Hepatocyte (in vitro differentiated cells): ENCODE data around the gene ESRRA. TPM values are rescaled to one million over a fixed set of nuclear protein-coding genes. Genes with fewer than 3 reads are reported as not detected.

Experiments
- DNase-seq: peaks from one replicate; pipeline ENCODE4 v3.0.0-alpha.2; 2016; ENCODE audit warnings: low spot score
- H2AFZ ChIP-seq: fragments of 200-600 bp; sonication (generic); 2 replicates; pipeline ENCODE4 v1.6.0; 2016; ENCODE audit warnings: antibody characterized with exemption, mild to moderate bottlenecking
- H3K27ac ChIP-seq: fragments of 200-600 bp; sonication (generic); 2 replicates; pipeline ENCODE4 v1.5.1; 2016; ENCODE audit warnings: mild to moderate bottlenecking
- H3K27me3 ChIP-seq: fragments of 200-600 bp; sonication (generic); 2 replicates; pipeline ENCODE4 v1.6.1; 2016
- H3K36me3 ChIP-seq: fragments of 200-600 bp; sonication (generic); replicated peaks from 2 replicates; pipeline ENCODE4 v1.5.1; 2016; ENCODE audit warnings: low read depth; ENCODE audit not compliant: insufficient read depth
- H3K4me1 ChIP-seq: fragments of 200-600 bp; sonication (generic); 2 replicates; pipeline ENCODE4 v1.5.1; 2016; ENCODE audit warnings: mild to moderate bottlenecking, moderate library complexity; ENCODE audit not compliant: insufficient read depth
- H3K4me2 ChIP-seq: fragments of 200-600 bp; sonication (generic); 2 replicates; pipeline ENCODE4 v1.6.0; 2016
- H3K4me3 ChIP-seq: fragments of 200-600 bp; sonication (generic); 2 replicates; pipeline ENCODE4 v1.5.1; 2016; ENCODE audit warnings: mild to moderate bottlenecking
- H3K79me2 ChIP-seq: fragments of 200-600 bp; sonication (generic); 2 replicates; pipeline ENCODE4 v1.6.0; 2017; ENCODE audit warnings: mild to moderate bottlenecking
- H3K9me2 ChIP-seq: fragments of 200-600 bp; sonication (generic); replicated peaks from 2 replicates; pipeline ENCODE4 v1.6.0; 2017; ENCODE audit warnings: mild to moderate bottlenecking; ENCODE audit not compliant: insufficient read depth
- H3K9me3 ChIP-seq: fragments of 200-600 bp; sonication (generic); 2 replicates; pipeline ENCODE4 v1.5.1; 2016; ENCODE audit warnings: low read depth, mild to moderate bottlenecking
- H4K20me1 ChIP-seq: fragments of 200-600 bp; sonication (generic); 2 replicates; pipeline ENCODE4 v1.6.0; 2016; ENCODE audit warnings: mild to moderate bottlenecking; ENCODE audit not compliant: insufficient read depth, poor library complexity, severe bottlenecking
- EZH2 ChIP-seq: fragments of 200-600 bp; sonication (generic); IDR thresholded peaks from 2 replicates; pipeline ENCODE4 v1.6.1; 2016; ENCODE audit warnings: antibody characterized with exemption, mild to moderate bottlenecking, borderline replicate concordance
- EZH2phosphoT487 ChIP-seq: fragments of 200-600 bp; sonication (generic); IDR thresholded peaks from one replicate; pipeline ENCODE4 v1.6.1; 2018; ENCODE audit warnings: antibody characterized with exemption, mild to moderate bottlenecking, low read depth, moderate library complexity; ENCODE audit not compliant: unreplicated experiment, severe bottlenecking
- WGBS: methylation state at CpG from one replicate; pipeline ENCODE4 v1.1.6; 2016; ENCODE audit warnings: low lambda C conversion rate; ENCODE audit errors: missing lambda C conversion rate; 5-methylcytosine and 5-hydroxymethylcytosine counted together
- polyA plus RNA-seq: library from polyadenylated mRNA; unstranded; fragments of >200 nt; fragmentation: Nextera tagmentation; extraction: Ambion mirVana; gene quantifications from 2 replicates; pipeline ENCODE4 v1.2.1, GENCODE V29; 2016
- total RNA-seq: library from RNA; depleted of rRNA; stranded (reverse); fragments of >200 nt; gene quantifications from 2 replicates; pipeline ENCODE4 v1.2.3, GENCODE V29; 2014
- TF ChIP-seq, protein P1 (sequence below): fragments of 200-600 bp; sonication (generic); IDR thresholded peaks from 2 replicates; pipeline ENCODE4 v1.5.1; 2016; ENCODE audit warnings: antibody characterized with exemption, mild to moderate bottlenecking; ENCODE audit not compliant: poor library complexity

The ESRRA gene
- total and polyA plus RNA-seq, 2 experiments from 2014 or later: 57.4 to 62.0 TPM

DNA sequence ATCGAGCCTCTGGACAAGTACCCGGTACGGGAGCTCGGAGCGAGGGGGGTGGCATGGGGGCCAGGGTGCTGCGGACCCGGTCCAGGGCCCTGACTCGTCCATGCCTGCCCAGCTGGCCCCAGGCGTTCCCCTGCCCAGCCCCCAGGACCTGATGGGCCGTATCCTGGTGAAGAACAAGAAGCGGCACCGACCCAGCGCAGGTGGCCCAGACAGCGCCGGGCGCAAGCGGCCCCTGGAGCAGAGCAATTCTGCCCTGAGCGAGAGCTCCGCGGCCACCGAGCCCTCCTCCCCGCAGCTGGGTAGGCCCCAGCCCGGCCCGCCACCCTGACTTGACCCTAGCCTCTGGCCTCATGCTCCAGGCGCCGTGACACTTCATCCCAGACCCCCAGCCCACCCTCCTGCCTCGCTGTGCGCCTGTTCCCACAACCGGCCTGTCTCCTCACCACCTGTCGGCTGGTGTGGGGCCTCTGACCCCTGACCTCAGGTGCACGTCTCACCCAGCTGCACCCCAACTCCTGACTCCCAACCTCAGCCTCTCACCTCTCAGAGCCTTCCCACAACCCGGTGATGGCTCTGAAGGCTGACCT, 46.3 kb upstream of the ESRRA start:
- no peak overlapping the region for H3K27ac ChIP-seq
- no peak overlapping the region for H2AFZ ChIP-seq
- TF ChIP-seq, protein P1, sequence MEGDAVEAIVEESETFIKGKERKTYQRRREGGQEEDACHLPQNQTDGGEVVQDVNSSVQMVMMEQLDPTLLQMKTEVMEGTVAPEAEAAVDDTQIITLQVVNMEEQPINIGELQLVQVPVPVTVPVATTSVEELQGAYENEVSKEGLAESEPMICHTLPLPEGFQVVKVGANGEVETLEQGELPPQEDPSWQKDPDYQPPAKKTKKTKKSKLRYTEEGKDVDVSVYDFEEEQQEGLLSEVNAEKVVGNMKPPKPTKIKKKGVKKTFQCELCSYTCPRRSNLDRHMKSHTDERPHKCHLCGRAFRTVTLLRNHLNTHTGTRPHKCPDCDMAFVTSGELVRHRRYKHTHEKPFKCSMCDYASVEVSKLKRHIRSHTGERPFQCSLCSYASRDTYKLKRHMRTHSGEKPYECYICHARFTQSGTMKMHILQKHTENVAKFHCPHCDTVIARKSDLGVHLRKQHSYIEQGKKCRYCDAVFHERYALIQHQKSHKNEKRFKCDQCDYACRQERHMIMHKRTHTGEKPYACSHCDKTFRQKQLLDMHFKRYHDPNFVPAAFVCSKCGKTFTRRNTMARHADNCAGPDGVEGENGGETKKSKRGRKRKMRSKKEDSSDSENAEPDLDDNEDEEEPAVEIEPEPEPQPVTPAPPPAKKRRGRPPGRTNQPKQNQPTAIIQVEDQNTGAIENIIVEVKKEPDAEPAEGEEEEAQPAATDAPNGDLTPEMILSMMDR: no peak
- TF ChIP-seq EZH2phosphoT487 (no peak), EZH2 (no peak)
- H4K20me1 ChIP-seq: no peaks in the 10 kb centered on the region
- H3K9me2 ChIP-seq: no peaks in the 10 kb centered on the region
- no peaks in the 10 kb centered on the region for H3K4me1 ChIP-seq
- H3K36me3 ChIP-seq: no peaks in the 10 kb centered on the region
- no peaks in the 10 kb centered on the region for H3K79me2 ChIP-seq
- H3K9me3 ChIP-seq: no peaks in the 10 kb centered on the region
- DNase-seq: no peak
- no peak overlapping the region for H3K4me3 ChIP-seq
- 98% methylated on average over 25 of the region's 32 CpGs for WGBS
- H3K4me2 ChIP-seq: no peak overlapping the region
- H3K27me3 ChIP-seq: no peaks in the 10 kb centered on the region

DNA sequence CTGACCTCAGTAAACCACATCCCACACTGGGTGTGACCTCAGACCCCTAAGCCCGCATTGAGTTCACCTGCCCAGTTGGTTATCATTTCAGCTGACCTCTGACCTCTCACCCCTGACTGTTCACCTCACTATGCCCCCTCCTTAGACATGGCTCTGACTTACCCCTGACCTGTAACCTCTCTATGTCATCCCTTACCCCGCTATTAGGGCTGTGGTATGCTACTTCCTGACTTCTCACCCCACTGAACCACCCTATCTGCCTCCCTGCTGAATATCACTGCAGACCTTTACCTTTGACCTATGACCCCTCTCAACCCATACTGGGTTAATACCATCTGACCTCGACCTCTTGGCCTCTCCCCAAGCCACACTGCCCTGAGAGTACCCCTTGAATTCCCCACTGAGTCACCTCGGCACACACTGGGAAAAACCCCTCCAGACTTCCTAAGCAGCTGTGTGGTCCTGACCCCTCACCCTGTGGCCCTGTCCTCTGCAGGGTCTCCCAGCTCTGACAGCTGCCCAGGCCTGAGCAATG, 45.7 kb upstream of the ESRRA start:
- H3K4me2 ChIP-seq: no peak overlapping the region
- no peaks in the 10 kb centered on the region for H3K4me1 ChIP-seq
- H2AFZ ChIP-seq: no peak overlapping the region
- H4K20me1 ChIP-seq: no peaks in the 10 kb centered on the region
- H3K9me3 ChIP-seq: no peaks in the 10 kb centered on the region
- H3K9me2 ChIP-seq: no peaks in the 10 kb centered on the region
- 95% methylated on average over 4 of the region's 4 CpGs for WGBS
- no peak overlapping the region for H3K4me3 ChIP-seq
- H3K79me2 ChIP-seq: no peaks in the 10 kb centered on the region
- no peaks in the 10 kb centered on the region for H3K27me3 ChIP-seq
- no peaks in the 10 kb centered on the region for H3K36me3 ChIP-seq
- DNase-seq: no peak
- TF ChIP-seq EZH2phosphoT487: no peak
- TF ChIP-seq, protein P1: no peak
- TF ChIP-seq EZH2: no peak
- H3K27ac ChIP-seq: no peak overlapping the region

DNA sequence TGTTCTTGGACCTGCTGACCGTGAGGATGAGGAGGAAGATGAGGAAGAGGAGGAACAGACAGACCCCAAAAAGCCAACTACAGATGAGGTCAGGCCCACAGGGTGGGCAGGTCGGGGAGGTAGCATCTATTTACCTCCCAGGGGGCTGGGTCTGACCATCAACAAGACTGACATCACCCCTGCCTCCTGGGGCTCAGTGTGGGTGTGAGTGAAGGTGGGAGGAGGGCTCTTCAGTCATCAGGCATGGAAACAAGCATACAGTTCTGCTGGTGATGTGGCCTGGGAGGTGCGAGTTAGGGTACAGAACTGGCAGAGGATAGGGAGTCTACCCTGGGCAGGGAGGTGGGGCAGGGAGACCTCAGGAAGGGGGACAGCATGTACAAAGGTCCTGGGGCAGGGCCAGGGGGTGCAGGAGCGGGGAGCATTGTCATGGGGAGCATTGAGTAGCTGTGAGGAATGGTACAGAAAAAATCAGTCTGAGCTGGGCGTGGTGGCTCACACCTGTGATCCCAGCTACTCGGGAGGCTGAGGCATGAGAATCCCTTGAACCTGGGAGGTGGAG, 45.1 kb upstream of the ESRRA start:
- H3K4me2 ChIP-seq: no peak overlapping the region
- no peaks in the 10 kb centered on the region for H3K79me2 ChIP-seq
- no peak for DNase-seq
- H3K4me3 ChIP-seq: no peak overlapping the region
- no peaks in the 10 kb centered on the region for H3K4me1 ChIP-seq
- no peaks in the 10 kb centered on the region for H3K9me2 ChIP-seq
- no peak overlapping the region for H2AFZ ChIP-seq
- no peaks in the 10 kb centered on the region for H3K27me3 ChIP-seq
- 98% methylated on average over 6 of the region's 6 CpGs for WGBS
- H3K9me3 ChIP-seq: no peaks in the 10 kb centered on the region
- H4K20me1 ChIP-seq: no peaks in the 10 kb centered on the region
- TF ChIP-seq EZH2 (no peak), EZH2phosphoT487 (no peak)
- TF ChIP-seq, protein P1: no peak
- no peak overlapping the region for H3K27ac ChIP-seq
- H3K36me3 ChIP-seq: no peaks in the 10 kb centered on the region
